Stimulated activated naive B cell treated with anti-CD40 and anti-IgM and Interleukin-4, amounts not matched to agents 10 μg/mL and 1 μg/mL and 100 μg/mL, for 72 hours (primary cell): ENCODE data around the gene VEGFC.

ENCODE experiments used
- ATAC-seq, 2 donors: fragments of 150-1000 bp; cut with Tn5 transposase; replicated peaks; 2 replicates each; pipeline ENCODE4 v1.10.0; 2021; ENCODE audit warnings: moderate library complexity in 1 of 2
- DNase-seq: peaks from one replicate; pipeline ENCODE4 v3.0.0; 2021
- H3K27ac Mint-ChIP-seq: one replicate; pipeline ENCODE4 v1.8.0; 2022; ENCODE audit warnings: mild to moderate bottlenecking, mixed read lengths
- H3K27me3 Mint-ChIP-seq, 2 donors: one replicate each; pipeline ENCODE4 v1.8.0; 2022; ENCODE audit warnings: mixed read lengths in 2 of 2
- H3K36me3 Mint-ChIP-seq, 2 donors: one replicate each; pipeline ENCODE4 v1.8.0; 2022; ENCODE audit warnings: mixed read lengths in 2 of 2, mild to moderate bottlenecking in 1 of 2
- H3K4me1 Mint-ChIP-seq, 2 donors: one replicate each; pipeline ENCODE4 v1.8.0; 2022; ENCODE audit warnings: mixed read lengths in 2 of 2, mild to moderate bottlenecking in 1 of 2
- H3K4me3 Mint-ChIP-seq, 2 donors: one replicate each; pipeline ENCODE4 v1.8.0; 2022; ENCODE audit warnings: mild to moderate bottlenecking in 2 of 2, mixed read lengths in 2 of 2, moderate library complexity in 1 of 2
- H3K9me3 Mint-ChIP-seq, 2 donors: one replicate each; pipeline ENCODE4 v1.8.0; 2022; ENCODE audit warnings: mixed read lengths in 2 of 2, mild to moderate bottlenecking in 1 of 2

Gene VEGFC

DNA sequence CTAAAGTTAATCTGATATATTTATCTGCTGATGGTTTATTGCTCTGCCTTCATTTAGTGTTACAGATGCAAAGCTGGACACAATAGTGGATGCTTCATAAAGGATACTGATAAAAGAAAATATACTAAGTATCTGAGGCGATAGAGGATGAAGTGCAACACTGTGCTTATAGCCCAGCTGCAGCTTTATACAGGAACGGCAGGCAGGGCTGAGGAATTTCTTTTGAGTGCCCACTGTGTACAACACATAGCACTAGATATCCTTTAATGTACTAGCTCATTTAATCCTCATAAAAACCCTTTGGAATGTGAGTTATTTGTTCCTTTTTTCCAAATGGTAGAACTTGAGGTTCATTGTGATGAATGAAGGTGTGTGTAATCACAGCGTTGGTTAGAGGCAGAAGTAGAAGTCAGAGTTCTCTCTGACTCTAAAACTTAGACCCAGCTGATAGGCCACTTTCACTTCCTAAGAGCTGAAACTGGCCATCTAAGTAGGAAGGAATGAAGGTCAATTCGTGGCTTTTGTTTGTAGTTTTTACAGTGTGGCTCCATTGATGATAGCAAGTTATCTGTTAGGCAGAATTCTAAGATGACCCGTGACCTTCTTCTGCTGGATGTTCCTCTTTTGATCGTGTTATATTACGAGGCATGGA, 138.0 kb downstream of the VEGFC start:
- H3K4me3 Mint-ChIP-seq = no peak overlapping the region
- H3K36me3 Mint-ChIP-seq = no peaks in the 10 kb centered on the region
- H3K27ac Mint-ChIP-seq = no peak overlapping the region
- ATAC-seq = no peak
- no peak for DNase-seq
- H3K4me1 Mint-ChIP-seq = no peaks in the 10 kb centered on the region
- H3K27me3 Mint-ChIP-seq = no peaks in the 10 kb centered on the region
- H3K9me3 Mint-ChIP-seq = peaks cover 0 to 1% of the 10 kb centered on the region in 2 donors

DNA sequence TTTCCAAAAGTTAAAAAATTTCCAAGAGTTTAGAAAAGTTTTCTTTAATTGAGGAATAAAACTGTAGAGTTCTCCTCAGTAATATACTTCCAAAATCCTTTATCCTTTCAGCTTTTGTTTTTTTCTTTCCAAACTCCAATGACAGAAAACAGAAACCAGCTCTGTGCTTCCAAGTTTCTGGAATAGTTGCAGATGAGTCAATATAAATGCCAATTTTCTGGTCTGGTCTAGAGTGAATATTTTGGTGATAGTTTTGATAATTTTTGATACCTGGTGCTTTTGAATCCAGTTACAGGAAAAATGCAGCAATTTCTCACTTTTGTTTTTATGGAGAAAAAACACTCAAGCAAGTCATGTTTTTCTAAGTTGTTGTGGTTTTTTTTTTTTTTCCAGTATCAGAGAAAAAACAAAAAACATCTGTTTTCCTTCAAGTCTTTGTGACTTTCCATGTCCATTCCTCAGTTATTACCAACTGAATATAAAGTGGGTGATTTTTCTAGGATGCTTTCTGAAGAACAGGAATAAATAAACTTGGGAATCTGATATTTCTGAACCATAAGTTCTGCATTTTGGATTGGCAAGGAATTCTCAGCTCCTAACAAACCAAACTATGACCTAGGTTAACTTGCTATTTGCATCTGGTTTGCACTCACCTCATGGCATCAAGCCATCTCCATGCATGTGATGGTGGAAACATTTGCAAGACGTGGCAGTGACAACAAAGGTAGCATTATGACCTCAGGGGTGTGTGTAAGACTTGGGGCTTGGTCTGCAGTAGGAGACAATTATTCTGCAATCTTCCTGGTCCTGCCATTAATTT, 139.1 kb downstream of the VEGFC start:
- H3K27ac Mint-ChIP-seq = no peak overlapping the region
- no peak for DNase-seq
- H3K4me1 Mint-ChIP-seq = no peaks in the 10 kb centered on the region
- H3K4me3 Mint-ChIP-seq = no peak overlapping the region
- ATAC-seq = no peak
- peaks cover 0 to 1% of the 10 kb centered on the region in 2 donors for H3K9me3 Mint-ChIP-seq
- H3K27me3 Mint-ChIP-seq = no peaks in the 10 kb centered on the region
- no peaks in the 10 kb centered on the region for H3K36me3 Mint-ChIP-seq

DNA sequence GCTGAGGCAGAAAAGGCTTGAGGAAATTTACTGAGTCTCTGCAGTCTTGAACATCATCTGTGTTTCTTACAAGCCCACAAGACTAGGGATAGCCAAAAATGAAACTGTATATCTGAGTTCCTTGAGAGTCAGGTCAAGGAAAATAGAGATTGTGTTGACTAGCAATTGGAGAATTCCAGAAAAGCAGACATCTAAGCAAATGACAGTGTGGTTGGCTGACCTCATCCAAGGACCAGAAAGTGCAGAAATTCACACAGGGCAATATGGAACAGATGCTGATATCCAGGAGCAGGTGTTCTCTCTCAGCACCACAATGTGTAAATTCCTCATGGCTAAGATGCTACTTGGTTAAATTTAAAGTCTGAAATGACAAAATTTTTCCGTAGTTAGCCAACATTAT, 146.4 kb downstream of the VEGFC start:
- Mint-ChIP-seq H3K4me1 (no peaks in the 10 kb centered on the region), H3K36me3 (no peaks in the 10 kb centered on the region), H3K9me3 (peaks cover 0 to 1% of the 10 kb centered on the region in 2 donors), H3K4me3 (no peak overlapping the region), H3K27ac (no peak overlapping the region), H3K27me3 (no peaks in the 10 kb centered on the region)
- no peak for DNase-seq
- ATAC-seq = no peak

DNA sequence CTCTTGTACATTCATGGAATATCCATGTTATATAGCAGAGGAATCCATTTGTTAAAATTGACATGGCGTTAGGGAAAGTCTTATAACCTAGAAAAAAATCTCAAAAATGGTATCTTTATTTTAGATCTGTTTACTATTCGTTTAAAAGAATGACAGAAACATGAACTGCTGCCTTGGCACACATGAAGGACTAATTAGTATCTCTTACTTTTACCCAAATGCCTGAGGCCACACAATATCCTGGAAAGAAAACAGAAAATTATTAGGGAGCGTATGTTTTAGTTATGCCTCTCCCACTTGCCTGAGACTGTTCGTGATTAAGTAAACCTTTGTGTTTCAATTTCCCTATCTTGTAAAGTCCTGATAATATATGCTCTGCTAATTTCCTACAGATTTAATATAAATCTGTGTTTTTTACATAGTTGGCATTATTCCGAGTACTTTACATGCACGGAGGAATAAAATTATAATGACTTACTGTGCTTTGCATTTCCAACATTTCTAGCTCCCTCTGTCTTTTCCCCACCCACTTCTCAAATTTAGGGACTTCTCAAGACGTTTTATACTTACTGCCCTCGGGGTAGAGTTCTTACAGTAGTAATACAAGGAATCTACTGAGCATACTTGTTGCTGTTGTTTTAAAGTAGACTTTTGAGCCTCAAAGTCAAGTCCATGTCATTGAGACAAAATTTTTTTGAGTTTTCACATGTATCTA, 147.3 kb downstream of the VEGFC start:
- H3K9me3 Mint-ChIP-seq = peaks cover 0 to 1% of the 10 kb centered on the region in 2 donors
- no peaks in the 10 kb centered on the region for H3K4me1 Mint-ChIP-seq
- no peak overlapping the region for H3K27ac Mint-ChIP-seq
- no peak overlapping the region for H3K4me3 Mint-ChIP-seq
- DNase-seq (no peak), ATAC-seq (no peak)
- H3K27me3 Mint-ChIP-seq = no peaks in the 10 kb centered on the region
- no peaks in the 10 kb centered on the region for H3K36me3 Mint-ChIP-seq

DNA sequence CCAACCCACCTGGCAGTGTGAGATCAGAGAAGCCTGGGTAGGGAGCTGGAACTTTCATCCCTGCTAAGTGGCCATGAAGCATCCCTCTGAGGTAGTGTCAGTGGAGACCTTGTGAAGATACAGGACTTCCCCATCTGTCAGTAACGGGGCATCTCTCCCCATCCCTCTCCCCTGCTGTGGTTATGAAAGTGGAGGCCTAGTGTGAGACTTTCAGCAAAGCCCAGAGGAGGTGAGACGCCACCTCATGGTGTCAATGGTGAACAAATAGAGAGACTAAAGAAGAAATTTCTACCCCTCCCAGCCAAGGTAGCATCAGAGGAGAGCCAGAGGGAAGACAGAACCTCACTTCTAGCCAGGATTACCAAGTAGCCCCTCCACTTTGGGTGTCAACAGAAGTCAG, 150.2 kb downstream of the VEGFC start:
- Mint-ChIP-seq H3K27me3 (no peaks in the 10 kb centered on the region), H3K36me3 (no peaks in the 10 kb centered on the region), H3K27ac (no peak overlapping the region), H3K4me1 (no peaks in the 10 kb centered on the region), H3K4me3 (no peak overlapping the region), H3K9me3 (no peaks in the 10 kb centered on the region)
- ATAC-seq (no peak), DNase-seq (no peak)

DNA sequence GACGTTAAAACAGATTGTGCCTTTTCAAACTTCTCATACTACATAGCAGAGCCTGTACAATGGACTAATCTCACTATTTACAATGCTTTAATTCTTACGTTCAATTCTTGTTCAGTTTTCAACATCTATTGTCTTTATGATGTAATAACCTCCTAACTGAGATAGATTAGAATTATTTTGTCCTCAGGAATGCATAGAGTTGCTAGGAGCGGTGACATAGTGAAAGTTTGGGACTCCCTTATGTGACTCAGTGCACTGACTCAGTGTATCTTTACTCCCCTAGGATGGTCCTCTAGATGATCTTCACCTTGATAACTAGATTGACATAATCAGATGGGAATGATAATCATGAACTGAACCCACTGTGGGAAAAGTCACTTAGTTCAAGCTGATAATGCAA, 151.5 kb downstream of the VEGFC start:
- no peak overlapping the region for H3K27ac Mint-ChIP-seq
- DNase-seq = no peak
- no peak overlapping the region for H3K4me3 Mint-ChIP-seq
- no peaks in the 10 kb centered on the region for H3K9me3 Mint-ChIP-seq
- no peak for ATAC-seq
- H3K4me1 Mint-ChIP-seq = no peaks in the 10 kb centered on the region
- H3K36me3 Mint-ChIP-seq = no peaks in the 10 kb centered on the region
- no peaks in the 10 kb centered on the region for H3K27me3 Mint-ChIP-seq

DNA sequence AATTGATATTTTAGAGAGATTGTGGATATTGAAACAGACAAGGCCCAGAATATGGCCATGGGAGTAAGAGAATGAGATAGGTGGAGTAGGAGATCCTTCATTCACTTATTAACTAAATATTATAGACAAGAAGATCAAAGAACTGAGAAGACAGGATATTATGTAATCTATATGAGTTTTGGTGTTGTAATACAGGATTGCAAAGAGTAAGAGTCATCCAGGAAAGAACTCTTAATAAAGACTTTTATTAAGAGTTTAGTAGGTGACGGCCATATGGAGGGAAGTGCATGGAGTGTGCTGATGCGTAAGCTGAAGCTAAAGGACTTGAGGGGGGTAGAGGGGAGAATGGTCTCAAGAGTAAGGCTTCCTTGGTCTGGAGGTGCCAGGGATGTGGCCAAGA, 153.7 kb downstream of the VEGFC start:
- no peaks in the 10 kb centered on the region for H3K9me3 Mint-ChIP-seq

DNA sequence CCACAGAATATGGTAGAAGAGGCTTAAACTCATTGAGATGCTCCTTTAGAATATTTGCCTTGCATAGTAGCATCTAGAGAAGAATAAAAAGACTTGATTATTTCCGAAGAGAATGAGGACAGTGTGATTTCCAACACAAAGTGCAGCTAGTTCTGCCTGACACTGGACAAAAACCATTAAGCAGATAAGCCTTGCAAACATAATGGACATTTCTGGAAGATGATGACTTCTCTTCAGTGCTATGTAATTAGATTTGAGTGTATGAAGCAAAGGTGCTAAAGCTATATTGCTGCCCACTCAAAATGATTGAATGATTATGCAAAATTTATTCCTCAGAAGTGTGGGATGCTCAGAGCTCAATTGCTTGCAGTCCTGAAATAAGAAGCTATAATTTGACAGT, 156.4 kb downstream of the VEGFC start:
- Mint-ChIP-seq H3K4me3 (no peak overlapping the region), H3K27me3 (no peaks in the 10 kb centered on the region), H3K36me3 (no peaks in the 10 kb centered on the region), H3K27ac (no peak overlapping the region), H3K4me1 (no peaks in the 10 kb centered on the region), H3K9me3 (no peaks in the 10 kb centered on the region)
- DNase-seq (no peak), ATAC-seq (no peak)

More for the DNA sequence above, 153.7 kb downstream of the VEGFC start:
- no peak overlapping the region for H3K4me3 Mint-ChIP-seq
- H3K36me3 Mint-ChIP-seq = no peaks in the 10 kb centered on the region
- H3K4me1 Mint-ChIP-seq = no peaks in the 10 kb centered on the region
- no peak overlapping the region for H3K27ac Mint-ChIP-seq
- DNase-seq (no peak), ATAC-seq (no peak)
- H3K27me3 Mint-ChIP-seq = no peaks in the 10 kb centered on the region

DNA sequence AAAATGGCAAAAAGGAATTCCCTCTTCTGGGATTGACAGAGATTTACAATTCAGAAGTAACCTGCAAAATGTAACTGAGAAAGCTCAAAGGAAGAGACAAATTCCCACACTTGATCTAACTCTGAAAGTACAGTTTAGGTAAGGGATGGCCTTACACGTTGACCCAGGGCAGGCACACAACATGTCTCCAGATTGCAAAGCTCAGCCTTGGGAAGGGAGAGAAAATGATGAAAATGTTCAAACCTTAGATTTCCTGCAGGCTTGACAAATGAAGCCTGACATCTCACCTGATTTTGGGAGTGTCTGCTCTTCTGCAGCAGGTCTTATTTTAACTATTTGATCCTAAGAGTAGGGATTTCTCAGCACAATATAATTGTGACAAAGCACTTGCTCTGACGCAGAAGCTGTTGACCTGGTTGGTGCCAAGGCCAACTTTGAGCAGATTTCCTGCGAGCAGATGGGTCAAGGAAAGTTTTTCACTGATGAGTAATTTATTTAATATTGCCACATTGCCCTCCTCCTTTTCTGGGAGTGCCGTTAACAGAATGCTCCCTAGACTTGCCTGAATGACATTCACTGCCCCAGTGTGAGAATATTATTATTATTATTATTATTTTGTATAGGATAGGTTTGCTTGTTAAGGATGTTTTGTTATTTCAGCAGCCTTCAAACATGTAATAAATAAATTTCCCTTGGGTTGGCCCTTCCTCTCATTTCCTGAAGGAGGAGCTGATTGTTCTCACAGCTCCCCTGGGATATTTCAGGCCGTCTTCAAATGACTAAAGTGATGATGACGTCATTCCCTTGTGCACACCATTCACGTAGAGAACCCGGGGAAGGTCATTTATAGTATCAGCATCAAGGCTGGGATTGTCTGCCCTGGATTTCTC, 157.1 kb downstream of the VEGFC start:
- ATAC-seq = no peak
- no peaks in the 10 kb centered on the region for H3K9me3 Mint-ChIP-seq
- no peaks in the 10 kb centered on the region for H3K36me3 Mint-ChIP-seq
- no peaks in the 10 kb centered on the region for H3K4me1 Mint-ChIP-seq
- H3K27ac Mint-ChIP-seq = no peak overlapping the region
- no peak for DNase-seq
- H3K27me3 Mint-ChIP-seq = no peaks in the 10 kb centered on the region
- H3K4me3 Mint-ChIP-seq = no peak overlapping the region
